ENCODE results near the gene BLVRA. TPM values are rescaled to one million over a fixed set of nuclear protein-coding genes. Genes with fewer than 3 reads are reported as not detected.

Gene BLVRA
- polyA plus RNA-seq, 1 donor (not counting 4 experiments of a cell fraction or from before 2014, with no cell fraction given) = 49.6 TPM

DNA sequence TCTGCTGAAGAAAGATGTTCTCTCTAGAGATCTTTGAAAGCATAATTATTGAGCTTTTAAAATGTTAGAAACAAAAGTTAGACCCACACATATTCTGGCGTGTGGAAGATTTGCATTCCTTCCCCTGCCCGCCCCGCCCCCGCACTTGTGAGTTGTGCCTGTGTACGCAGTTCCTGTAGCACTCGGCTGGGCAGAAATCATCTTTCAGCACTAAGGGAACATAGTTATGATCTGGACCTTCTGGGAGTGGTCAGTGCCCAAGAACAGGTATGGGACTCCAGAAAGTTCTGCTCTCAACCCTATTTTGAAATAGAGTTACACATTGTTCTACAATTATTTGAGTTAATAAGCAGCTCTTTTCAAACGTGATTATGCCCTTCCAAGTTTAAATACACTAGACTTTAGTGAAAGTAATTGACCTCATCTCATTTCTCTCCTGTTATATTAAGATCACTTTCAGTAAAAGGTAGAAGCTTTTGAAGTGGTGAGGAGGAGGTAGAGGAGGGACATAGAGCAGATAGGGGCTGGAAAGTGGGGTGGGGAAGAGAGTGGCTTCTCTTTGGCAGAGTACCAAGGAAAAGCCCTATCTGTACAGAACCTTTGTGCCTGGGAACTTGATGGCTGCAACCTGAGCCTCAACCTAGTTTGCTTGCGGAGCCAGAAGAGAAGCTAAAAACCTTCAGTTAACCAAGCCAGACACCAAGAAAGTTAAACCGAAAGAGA, 5.7 kb downstream of the BLVRA start:
- no peak for TF ChIP-seq EZH2 (IDR thresholded peaks at IDR 0.05; ENCODE audit: low read length)
- TF ChIP-seq, protein P1, sequence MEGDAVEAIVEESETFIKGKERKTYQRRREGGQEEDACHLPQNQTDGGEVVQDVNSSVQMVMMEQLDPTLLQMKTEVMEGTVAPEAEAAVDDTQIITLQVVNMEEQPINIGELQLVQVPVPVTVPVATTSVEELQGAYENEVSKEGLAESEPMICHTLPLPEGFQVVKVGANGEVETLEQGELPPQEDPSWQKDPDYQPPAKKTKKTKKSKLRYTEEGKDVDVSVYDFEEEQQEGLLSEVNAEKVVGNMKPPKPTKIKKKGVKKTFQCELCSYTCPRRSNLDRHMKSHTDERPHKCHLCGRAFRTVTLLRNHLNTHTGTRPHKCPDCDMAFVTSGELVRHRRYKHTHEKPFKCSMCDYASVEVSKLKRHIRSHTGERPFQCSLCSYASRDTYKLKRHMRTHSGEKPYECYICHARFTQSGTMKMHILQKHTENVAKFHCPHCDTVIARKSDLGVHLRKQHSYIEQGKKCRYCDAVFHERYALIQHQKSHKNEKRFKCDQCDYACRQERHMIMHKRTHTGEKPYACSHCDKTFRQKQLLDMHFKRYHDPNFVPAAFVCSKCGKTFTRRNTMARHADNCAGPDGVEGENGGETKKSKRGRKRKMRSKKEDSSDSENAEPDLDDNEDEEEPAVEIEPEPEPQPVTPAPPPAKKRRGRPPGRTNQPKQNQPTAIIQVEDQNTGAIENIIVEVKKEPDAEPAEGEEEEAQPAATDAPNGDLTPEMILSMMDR (optimal IDR thresholded peaks at IDR 0.05 in 1 of 3, IDR thresholded peaks at IDR 0.05 in 1 of 3, conservative IDR thresholded peaks at IDR 0.05 in 1 of 3; ENCODE audit: extremely low read depth in 1 of 3, insufficient read depth in 2 of 3, low read length in 3 of 3) = no peak
- Histone ChIP-seq H3K9ac (ENCODE audit: control insufficient read depth, extremely low read depth, insufficient read depth, low read length) (peak overlapping the region; percentile 48), H3K9me1 (ENCODE audit: control insufficient read depth, extremely low read depth, insufficient read depth, low read length) (no peaks in the 10 kb centered on the region), H3K4me2 (ENCODE audit: control insufficient read depth, extremely low read depth, insufficient read depth, low read depth, low read length) (peak overlapping the region; percentile 94), H3K27ac (ENCODE audit: control insufficient read depth, insufficient read depth, low read length) (peak overlapping the region; percentile 46), H3K4me3 (ENCODE audit: control insufficient read depth in 2 of 3, extremely low read depth in 1 of 3, insufficient read depth in 2 of 3, low read depth in 1 of 3, low read length in 3 of 3) (peak overlapping the region in 2 of 3 experiments; percentile 54 to 55), H3K36me3 (ENCODE audit: control insufficient read depth in 2 of 2, extremely low read depth in 1 of 2, insufficient read depth in 2 of 2, low read length in 2 of 2) (no peaks in the 10 kb centered on the region), H3K4me1 (ENCODE audit: control insufficient read depth, extremely low read depth, insufficient read depth, low read length) (peaks cover 23% of the 10 kb centered on the region), H3K27me3 (ENCODE audit: control insufficient read depth, extremely low read depth, insufficient read depth, low read length) (no peaks in the 10 kb centered on the region), H3K9me3 (ENCODE audit: control insufficient read depth, low read depth, low read length) (no peaks in the 10 kb centered on the region), H2AFZ (ENCODE audit: control insufficient read depth, low read length) (no peak overlapping the region), H4K20me1 (ENCODE audit: control insufficient read depth, extremely low read depth, insufficient read depth, low read length) (no peaks in the 10 kb centered on the region), H3K79me2 (ENCODE audit: control insufficient read depth, insufficient read depth, low read length) (peaks cover 3% of the 10 kb centered on the region)
- dilution Hi-C loops (cut with MboI; ENCODE audit: extremely low pct_ligation_motif_present, low sequenced_read_pairs) = no loop called here
- FAIRE-seq (no peak), DNase-seq (ENCODE audit: low read depth, low spot score) (no peak)

DNA sequence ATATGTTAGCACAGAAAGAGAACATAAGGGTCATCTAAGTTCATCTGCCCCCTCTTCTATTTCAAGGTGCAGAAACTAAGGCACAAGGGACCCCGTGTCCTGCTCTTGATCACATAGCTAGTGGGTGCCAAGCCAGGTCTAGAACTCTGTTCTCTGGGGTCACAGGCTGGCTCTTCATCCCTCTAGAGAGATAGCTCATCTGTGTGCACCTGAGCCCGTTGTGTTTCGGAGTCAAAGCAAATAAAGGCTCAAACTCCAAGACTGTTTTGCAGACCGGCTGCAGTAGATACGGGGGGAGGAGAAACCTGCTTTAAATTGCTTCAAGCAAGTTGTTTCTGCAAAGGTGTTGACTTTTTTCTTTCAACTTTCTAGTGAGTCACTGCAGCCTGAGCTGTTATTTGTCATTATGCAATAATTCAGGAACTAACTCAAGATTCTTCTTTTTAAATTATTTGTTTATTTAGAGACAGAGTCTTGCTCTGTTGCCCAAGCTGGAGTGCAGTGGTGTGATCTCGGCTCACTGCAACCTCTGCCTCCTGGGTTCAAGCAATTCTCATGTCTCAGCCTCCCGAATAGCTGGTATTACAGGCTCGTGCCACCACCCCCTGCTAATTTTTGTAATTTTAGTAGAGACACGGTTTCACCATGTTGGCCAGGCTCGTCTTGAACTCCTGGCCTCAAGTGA, 6.5 kb downstream of the BLVRA start:
- FAIRE-seq (peak; percentile 34), DNase-seq (ENCODE audit: low read depth, low spot score) (no peak)
- H3K27me3 ChIP-seq (ENCODE audit: control insufficient read depth, extremely low read depth, insufficient read depth, low read length) = no peaks in the 10 kb centered on the region
- peaks cover 19% of the 10 kb centered on the region for H3K4me1 ChIP-seq (ENCODE audit: control insufficient read depth, extremely low read depth, insufficient read depth, low read length)
- H3K4me3 ChIP-seq (ENCODE audit: control insufficient read depth in 2 of 3, extremely low read depth in 1 of 3, insufficient read depth in 2 of 3, low read depth in 1 of 3, low read length in 3 of 3) = peak overlapping the region in 2 of 3 experiments; percentile 54 to 55
- no peaks in the 10 kb centered on the region for H3K9me3 ChIP-seq (ENCODE audit: control insufficient read depth, low read depth, low read length)
- dilution Hi-C loops (cut with MboI; ENCODE audit: extremely low pct_ligation_motif_present, low sequenced_read_pairs) = no loop called here
- H3K9me1 ChIP-seq (ENCODE audit: control insufficient read depth, extremely low read depth, insufficient read depth, low read length) = no peaks in the 10 kb centered on the region
- H3K36me3 ChIP-seq (ENCODE audit: control insufficient read depth in 2 of 2, extremely low read depth in 1 of 2, insufficient read depth in 2 of 2, low read length in 2 of 2) = no peaks in the 10 kb centered on the region
- TF ChIP-seq EZH2 (IDR thresholded peaks at IDR 0.05; ENCODE audit: low read length) = no peak
- TF ChIP-seq, protein P1 (optimal IDR thresholded peaks at IDR 0.05 in 1 of 3, IDR thresholded peaks at IDR 0.05 in 1 of 3, conservative IDR thresholded peaks at IDR 0.05 in 1 of 3; ENCODE audit: extremely low read depth in 1 of 3, insufficient read depth in 2 of 3, low read length in 3 of 3) = no peak
- peaks cover 3% of the 10 kb centered on the region for H3K79me2 ChIP-seq (ENCODE audit: control insufficient read depth, insufficient read depth, low read length)
- peak overlapping the region; percentile 94 for H3K4me2 ChIP-seq (ENCODE audit: control insufficient read depth, extremely low read depth, insufficient read depth, low read depth, low read length)
- H2AFZ ChIP-seq (ENCODE audit: control insufficient read depth, low read length) = no peak overlapping the region
- H3K27ac ChIP-seq (ENCODE audit: control insufficient read depth, insufficient read depth, low read length) = peak overlapping the region; percentile 46
- no peaks in the 10 kb centered on the region for H4K20me1 ChIP-seq (ENCODE audit: control insufficient read depth, extremely low read depth, insufficient read depth, low read length)
- peak overlapping the region; percentile 48 for H3K9ac ChIP-seq (ENCODE audit: control insufficient read depth, extremely low read depth, insufficient read depth, low read length)
